Endothelial cell of umbilical vein (primary cell): ENCODE data around the gene NUAK1. TPM values are rescaled to one million over a fixed set of nuclear protein-coding genes. Genes with fewer than 3 reads are reported as not detected.

ENCODE experiments used
- BruUV-seq: library from RNA; stranded (reverse); fragments of 400-500 nt; replicated peaks from 2 replicates; lab custom pipeline; 2021; lab: Mats Ljungman, UMichigan
- CTCF ChIA-PET: fragments of 300-600, 350-600 bp; sonication (Branson Sonifier 250); formaldehyde crosslinking; loops from one replicate; lab custom pipeline; 2021; ENCODE audit warnings: antibody characterized with exemption, inconsistent platforms; lab: Charles Lee
- POLR2A ChIA-PET: fragments of 300-600, 350-600 bp; sonication (Branson Sonifier 250); formaldehyde crosslinking; loops from one replicate; lab custom pipeline; 2021; ENCODE audit warnings: antibody characterized with exemption, inconsistent platforms; lab: Charles Lee
- DNase-seq: peaks from one replicate; pipeline ENCODE4 v3.0.0-alpha.2; 2011; ENCODE audit warnings: low read depth, low spot score
- FAIRE-seq: peaks from 2 replicates; lab custom pipeline; 2011; peaks lifted over from hg19 to GRCh38; lab: Jason Lieb, UNC
- H2AFZ ChIP-seq: 2 replicates; pipeline ENCODE4 v1.6.0; 2012; ENCODE audit warnings: low read depth, low read length, control low read depth, inconsistent platforms
- H3K27ac ChIP-seq: 2 replicates; pipeline ENCODE4 v1.5.1; 2011; ENCODE audit warnings: low read depth, mild to moderate bottlenecking, control low read depth, low read length, moderate library complexity; ENCODE audit not compliant: insufficient read depth
- H3K27me3 ChIP-seq, 2 experiments: 2 replicates each; pipeline versions ENCODE4 v1.6.0 to v1.6.1; 2011; ENCODE audit warnings: low read length in 2 of 2, mixed read lengths in 1 of 2; ENCODE audit not compliant: control insufficient read depth in 2 of 2, insufficient read depth in 2 of 2
- H3K36me3 ChIP-seq, 2 experiments: 2 replicates in 1 of 2; 3 replicates in 1 of 2; pipeline ENCODE4 v1.5.1; 2011; ENCODE audit warnings: low read length in 2 of 2, mild to moderate bottlenecking in 1 of 2, moderate library complexity in 1 of 2; ENCODE audit not compliant: control insufficient read depth in 2 of 2, insufficient read depth in 2 of 2; ENCODE audit errors: extremely low read depth in 1 of 2
- H3K4me1 ChIP-seq: 3 replicates; pipeline ENCODE4 v1.5.1; 2011; ENCODE audit warnings: mild to moderate bottlenecking, low read length; ENCODE audit not compliant: control insufficient read depth, insufficient read depth; ENCODE audit errors: extremely low read depth
- H3K4me2 ChIP-seq: 2 replicates; pipeline ENCODE4 v1.6.1; 2011; ENCODE audit warnings: low read length, control low read depth, mixed read lengths; ENCODE audit not compliant: insufficient read depth
- H3K4me3 ChIP-seq, 3 experiments: fragments of 200-600 bp in 1 of 3; sonication (generic), shearing (Covaris generic) in 1 of 3; replicated peaks in 1 of 3; 2 replicates each; pipeline ENCODE4 v1.5.1; 2011 to 2016; ENCODE audit warnings: control low read depth in 3 of 3, low read length in 3 of 3, mild to moderate bottlenecking in 2 of 3, inconsistent platforms in 1 of 3, low read depth in 1 of 3, moderate library complexity in 1 of 3; ENCODE audit not compliant: insufficient read depth in 1 of 3
- H3K79me2 ChIP-seq: 2 replicates; pipeline ENCODE4 v1.6.0; 2012; ENCODE audit warnings: low read length, inconsistent platforms; ENCODE audit not compliant: control insufficient read depth, insufficient read depth
- H3K9ac ChIP-seq: replicated peaks from 2 replicates; pipeline ENCODE3; 2011; ENCODE audit warnings: low read length, control low read depth; ENCODE audit not compliant: insufficient read depth; ENCODE audit errors: extremely low read depth
- H3K9me1 ChIP-seq: replicated peaks from 3 replicates; pipeline ENCODE4 v1.6.0; 2011; ENCODE audit warnings: mild to moderate bottlenecking, low read length; ENCODE audit not compliant: control insufficient read depth, insufficient read depth; ENCODE audit errors: extremely low read depth
- H3K9me3 ChIP-seq: replicated peaks from 2 replicates; pipeline ENCODE4 v1.5.1; 2012; ENCODE audit warnings: low read length, inconsistent platforms; ENCODE audit not compliant: control insufficient read depth, insufficient read depth
- H4K20me1 ChIP-seq: replicated peaks from 2 replicates; pipeline ENCODE3; 2011; ENCODE audit warnings: mild to moderate bottlenecking, low read length; ENCODE audit not compliant: control insufficient read depth, insufficient read depth; ENCODE audit errors: extremely low read depth
- CTCF ChIP-seq, 2 donors: IDR thresholded peaks; 1 replicate in 1 of 2; 2 replicates in 1 of 2; pipeline ENCODE4 v1.5.1; 2011; ENCODE audit warnings: low read length in 2 of 2, mild to moderate bottlenecking in 2 of 2, moderate library complexity in 2 of 2, control low read depth in 1 of 2, inconsistent platforms in 1 of 2, low read depth in 1 of 2; ENCODE audit not compliant: insufficient read depth in 1 of 2; ENCODE audit errors: extremely low read depth in 1 of 2
- EZH2 ChIP-seq: IDR thresholded peaks from 2 replicates; pipeline ENCODE4 v1.6.1; 2012; ENCODE audit warnings: borderline replicate concordance, low read depth, mild to moderate bottlenecking, moderate library complexity, low read length, inconsistent platforms; ENCODE audit not compliant: severe bottlenecking
- FOS ChIP-seq: IDR thresholded peaks from 2 replicates; pipeline ENCODE4 v1.6.1; 2011; ENCODE audit warnings: mild to moderate bottlenecking, low read length, moderate library complexity, borderline replicate concordance; ENCODE audit not compliant: insufficient read depth
- GATA2 ChIP-seq: IDR thresholded peaks from 2 replicates; pipeline ENCODE4 v1.7.0; 2011; ENCODE audit warnings: low read depth, mild to moderate bottlenecking, moderate library complexity, mixed read lengths, low read length; ENCODE audit not compliant: insufficient read length, insufficient read depth
- JUN ChIP-seq: IDR thresholded peaks from 2 replicates; pipeline ENCODE4 v1.6.1; 2011; ENCODE audit warnings: borderline replicate concordance, low read depth; ENCODE audit not compliant: insufficient read length, insufficient read depth
- MAX ChIP-seq: IDR thresholded peaks from 2 replicates; pipeline ENCODE4 v1.6.1; 2011; ENCODE audit not compliant: insufficient read depth, insufficient read length
- MYC ChIP-seq: IDR thresholded peaks from one replicate; pipeline ENCODE4 v1.6.1; 2011; ENCODE audit warnings: mild to moderate bottlenecking, low read depth, low read length
- POLR2A ChIP-seq: IDR thresholded peaks from 2 replicates; pipeline ENCODE4 v1.6.1; 2012; ENCODE audit warnings: low read depth, mild to moderate bottlenecking, control low read depth, low read length
- POLR2AphosphoS5 ChIP-seq: IDR thresholded peaks from 2 replicates; pipeline ENCODE4 v1.6.1; 2012; ENCODE audit warnings: low read depth, mild to moderate bottlenecking, control low read depth, low read length, moderate library complexity; ENCODE audit not compliant: insufficient read depth
- dilution Hi-C: fragments of 300-500 bp; cut with MboI; formaldehyde crosslinking; loops from one replicate; pipeline ENCODE4 v1.15.0; 2019; ENCODE audit warnings: low sequenced_read_pairs; ENCODE audit not compliant: extremely low pct_ligation_motif_present
- intact Hi-C: fragments of 100-400 bp; cut with micrococcal nuclease; formaldehyde crosslinking; loops from one replicate; pipeline ENCODE4 v1.10.0; 2022
- polyA plus RNA-seq, 4 experiments: library from polyadenylated mRNA; depleted of rRNA in 3 of 4; stranded (reverse) in 3 of 4; unstranded in 1 of 4; fragments of >200 nt; gene quantifications; 2 replicates each; pipeline versions ENCODE4 v1.2.1 to v1.2.3, GENCODE V29; 2011 to 2012; ENCODE audit warnings: missing spikeins in 1 of 4
- total RNA-seq: library from RNA; stranded (reverse); gene quantifications from 2 replicates; pipeline ENCODE4 v1.2.3, GENCODE V29; 2021

NUAK1 gene
- total and polyA plus RNA-seq, 2 donors (not counting 3 experiments of a cell fraction or from before 2014, with no cell fraction given) = 34.2 to 39.7 TPM

GRCh38 chr12:106181401-106182114 is 42.8 kb upstream of the NUAK1 start:
- DNase-seq (no peak), FAIRE-seq (no peak)
- Histone ChIP-seq H3K27ac (no peak overlapping the region), H3K27me3 (peaks cover 8 to 13% of the 10 kb centered on the region in 2 experiments), H3K9ac (no peak overlapping the region), H3K9me3 (no peaks in the 10 kb centered on the region), H3K9me1 (no peaks in the 10 kb centered on the region), H3K4me1 (no peaks in the 10 kb centered on the region), H3K36me3 (no peaks in the 10 kb centered on the region), H3K4me3 (no peak overlapping the region), H2AFZ (no peak overlapping the region), H3K79me2 (no peaks in the 10 kb centered on the region), H3K4me2 (no peak overlapping the region), H4K20me1 (no peaks in the 10 kb centered on the region)
- dilution Hi-C loops (no loop called here), intact Hi-C loops (no loop called here)
- no TSS peak for BruUV-seq
- CTCF ChIA-PET = interaction anchor here (1.2 kb wide), 2 partner anchors 10 to 55 kb away, joined by 3 read pairs; no protein-coding TSS in a partner anchor
- TF ChIP-seq GATA2 = no peak
- no peak for TF ChIP-seq EZH2
- no peak for TF ChIP-seq POLR2A
- TF ChIP-seq CTCF (IDR thresholded peaks at IDR 0.05; ENCODE audit: extremely low read depth in 1 of 2, insufficient read depth in 1 of 2, low read depth in 1 of 2, low read length in 2 of 2) = no peak
- TF ChIP-seq JUN = no peak
- TF ChIP-seq POLR2AphosphoS5 = no peak
- no peak for TF ChIP-seq MYC
- no peak for TF ChIP-seq FOS
- no peak for TF ChIP-seq MAX
- POLR2A ChIA-PET = no interaction called here
